GM18499 (cell line): ENCODE data around the gene RNF126.
"Not testable (repeated sequence)": the region's sequence is repeated elsewhere in the genome, so short reads cannot be mapped to it uniquely, and the experiment has no call there.

Experiments used
- ATAC-seq: cut with Tn5 transposase; IDR thresholded peaks from one replicate; pipeline ENCODE4 v1.9.1; 2021; ENCODE audit warnings: moderate number of reproducible peaks; ENCODE audit not compliant: insufficient read depth, unreplicated experiment

Gene RNF126

GRCh38 chr19:686589-687297 is 23.7 kb upstream of the RNF126 start:
- ATAC-seq: no peak

GRCh38 chr19:685454-685931 is 22.5 kb upstream of the RNF126 start:
- ATAC-seq: no peak

- ATAC-seq: no peak
Measured at GRCh38 chr19:682678-683320, 19.8 kb upstream of the RNF126 start.

GRCh38 chr19:681029-682019 is 18.3 kb upstream of the RNF126 start:
- ATAC-seq: no peak

GRCh38 chr19:680287-681028 is 17.4 kb upstream of the RNF126 start:
- ATAC-seq: peak; percentile 49

- no peak for ATAC-seq
Measured at GRCh38 chr19:679418-680286, 16.6 kb upstream of the RNF126 start.

- no peak for ATAC-seq
Measured at GRCh38 chr19:678791-679388, 15.9 kb upstream of the RNF126 start.

- ATAC-seq: no peak
Measured at GRCh38 chr19:677601-678436, 14.8 kb upstream of the RNF126 start.

GRCh38 chr19:677201-677600 is 14.2 kb upstream of the RNF126 start:
- ATAC-seq: no peak

GRCh38 chr19:676339-677105 is 13.5 kb upstream of the RNF126 start, which contains the start of gene FSTL3:
TSS of gene FSTL3 (plus strand) at chr19:676392. CDS start at chr19:676424, 32 bp downstream.
- no peak for ATAC-seq

- no peak for ATAC-seq
Measured at GRCh38 chr19:676007-676338, 13.0 kb upstream of the RNF126 start.

- ATAC-seq: no peak
Measured at GRCh38 chr19:674282-675151, 11.5 kb upstream of the RNF126 start.

- no peak for ATAC-seq
Measured at GRCh38 chr19:670609-671075, 7.6 kb upstream of the RNF126 start.

- ATAC-seq: not testable (repeated sequence)
Measured at GRCh38 chr19:668675-669434, 5.8 kb upstream of the RNF126 start.

- ATAC-seq: not testable (repeated sequence)
Measured at GRCh38 chr19:666985-667573, 4.1 kb upstream of the RNF126 start.
